HEK293 (cell line): Measurements from ENCODE around the gene ACAP2.

ENCODE experiments used
- CTCF ChIA-PET: fragments of 350-600 bp; formaldehyde crosslinking; extraction: SDS; loops from one replicate; lab custom pipeline; 2021; ENCODE audit warnings: antibody characterized with exemption; lab: Yijun Ruan, JAX
- POLR2A ChIA-PET: fragments of 300-600 bp; formaldehyde crosslinking; extraction: SDS; loops from one replicate; lab custom pipeline; 2020; ENCODE audit warnings: antibody characterized with exemption, inconsistent platforms; lab: Yijun Ruan, JAX
- H3K27ac ChIP-seq: fragments of 200-500 bp; sonication (Bioruptor generic); 2 replicates; pipeline ENCODE4 v1.5.1; 2014; ENCODE audit warnings: low read depth, low read length, control low read depth, inconsistent platforms; ENCODE audit errors: extremely low read depth
- H3K36me3 ChIP-seq, 2 experiments: fragments of 200-500 bp in 1 of 2; sonication (Bioruptor generic) in 1 of 2; 1 replicate in 1 of 2; 2 replicates in 1 of 2; pipeline ENCODE4 v1.5.1; 2014 to 2017; ENCODE audit warnings: inconsistent platforms in 2 of 2, low read length in 2 of 2; ENCODE audit not compliant: control insufficient read depth in 2 of 2, insufficient read depth in 1 of 2
- H3K4me1 ChIP-seq: fragments of 200-500 bp; sonication (Bioruptor generic); 2 replicates; pipeline ENCODE4 v1.5.1; 2014; ENCODE audit warnings: mild to moderate bottlenecking, low read length, inconsistent platforms; ENCODE audit not compliant: control insufficient read depth, insufficient read depth
- H3K4me3 ChIP-seq: 2 replicates; pipeline ENCODE4 v1.5.1; 2011; ENCODE audit warnings: low read depth, mild to moderate bottlenecking, control low read depth, low read length, moderate library complexity
- H3K9me3 ChIP-seq: fragments of 200-500 bp; sonication (Bioruptor generic); 2 replicates; pipeline ENCODE4 v1.5.1; 2014; ENCODE audit warnings: low read depth, low read length, inconsistent platforms; ENCODE audit not compliant: control insufficient read depth, insufficient read depth
- GLI4 ChIP-seq: fragments of 450-650 bp; formaldehyde crosslinking; IDR thresholded peaks from 2 replicates; pipeline ENCODE4 v1.5.1; 2016; ENCODE audit warnings: missing biosample characterization, missing genetic modification characterization
- HIC1 ChIP-seq: fragments of 450-650 bp; formaldehyde crosslinking; IDR thresholded peaks from 2 replicates; pipeline ENCODE4 v1.5.1; 2016; ENCODE audit warnings: missing biosample characterization, missing genetic modification characterization
- KLF10 ChIP-seq: fragments of 450-650 bp; IDR thresholded peaks from 2 replicates; pipeline ENCODE4 v1.5.1; 2018; ENCODE audit warnings: missing biosample characterization, mild to moderate bottlenecking, missing genetic modification characterization
- PRDM10 ChIP-seq: fragments of 450-650 bp; formaldehyde crosslinking; IDR thresholded peaks from 2 replicates; pipeline ENCODE4 v1.5.1; 2016; ENCODE audit warnings: missing biosample characterization, missing genetic modification characterization
- REPIN1 ChIP-seq: fragments of 450-650 bp; formaldehyde crosslinking; IDR thresholded peaks from 2 replicates; pipeline ENCODE4 v1.5.1; 2017; ENCODE audit warnings: missing biosample characterization, missing genetic modification characterization, low read depth
- SALL2 ChIP-seq: fragments of 450-650 bp; formaldehyde crosslinking; IDR thresholded peaks from 2 replicates; pipeline ENCODE4 v1.5.0; 2017; ENCODE audit warnings: missing biosample characterization, mild to moderate bottlenecking, missing genetic modification characterization, borderline replicate concordance
- ZFP3 ChIP-seq: fragments of 450-650 bp; formaldehyde crosslinking; IDR thresholded peaks from 2 replicates; pipeline ENCODE4 v1.5.1; 2016; ENCODE audit warnings: low read depth, missing biosample characterization, missing genetic modification characterization
- ZNF211 ChIP-seq: fragments of 450-650 bp; formaldehyde crosslinking; IDR thresholded peaks from 2 replicates; pipeline ENCODE4 v1.5.1; 2016; ENCODE audit warnings: low read depth, missing biosample characterization, missing genetic modification characterization
- ZNF214 ChIP-seq: fragments of 450-650 bp; formaldehyde crosslinking; IDR thresholded peaks from 2 replicates; pipeline ENCODE4 v1.5.1; 2017; ENCODE audit warnings: missing biosample characterization, mild to moderate bottlenecking, missing genetic modification characterization, borderline replicate concordance
- ZNF266 ChIP-seq: fragments of 450-650 bp; formaldehyde crosslinking; IDR thresholded peaks from 2 replicates; pipeline ENCODE4 v1.5.1; 2016; ENCODE audit warnings: missing biosample characterization, missing genetic modification characterization, low read depth
- ZNF292 ChIP-seq: fragments of 450-650 bp; formaldehyde crosslinking; IDR thresholded peaks from 2 replicates; pipeline ENCODE4 v1.5.1; 2016; ENCODE audit warnings: low read depth, missing biosample characterization, missing genetic modification characterization, borderline replicate concordance
- ZNF311 ChIP-seq: fragments of 450-650 bp; formaldehyde crosslinking; IDR thresholded peaks from 2 replicates; pipeline ENCODE4 v1.5.1; 2017; ENCODE audit warnings: missing biosample characterization, missing genetic modification characterization, borderline replicate concordance
- ZNF335 ChIP-seq: fragments of 450-650 bp; formaldehyde crosslinking; conservative IDR thresholded peaks from 2 replicates; pipeline ENCODE4 v1.5.1; 2016; ENCODE audit warnings: missing biosample characterization, missing genetic modification characterization
- ZNF37A ChIP-seq: fragments of 450-650 bp; IDR thresholded peaks from 2 replicates; pipeline ENCODE4 v1.5.1; 2018; ENCODE audit warnings: missing biosample characterization, missing genetic modification characterization
- ZNF473 ChIP-seq: fragments of 450-650 bp; formaldehyde crosslinking; IDR thresholded peaks from 2 replicates; pipeline ENCODE4 v1.5.1; 2017; ENCODE audit warnings: missing biosample characterization, missing genetic modification characterization
- ZNF48 ChIP-seq: fragments of 450-650 bp; formaldehyde crosslinking; IDR thresholded peaks from 2 replicates; pipeline ENCODE4 v1.5.1; 2016; ENCODE audit warnings: missing biosample characterization, missing genetic modification characterization
- ZNF501 ChIP-seq: fragments of 450-650 bp; formaldehyde crosslinking; IDR thresholded peaks from 2 replicates; pipeline ENCODE4 v1.5.1; 2016; ENCODE audit warnings: missing biosample characterization, missing genetic modification characterization
- ZNF514 ChIP-seq: fragments of 450-650 bp; formaldehyde crosslinking; IDR thresholded peaks from 2 replicates; pipeline ENCODE4 v1.5.1; 2016; ENCODE audit warnings: missing biosample characterization, missing genetic modification characterization
- ZNF555 ChIP-seq: fragments of 450-650 bp; formaldehyde crosslinking; conservative IDR thresholded peaks from 2 replicates; pipeline ENCODE4 v1.5.1; 2017; ENCODE audit warnings: missing biosample characterization, mild to moderate bottlenecking, missing genetic modification characterization, inconsistent platforms
- ZNF561 ChIP-seq: fragments of 450-650 bp; IDR thresholded peaks from 2 replicates; pipeline ENCODE4 v1.5.1; 2018; ENCODE audit warnings: missing biosample characterization, missing genetic modification characterization, borderline replicate concordance
- ZNF624 ChIP-seq: fragments of 450-650 bp; formaldehyde crosslinking; IDR thresholded peaks from 2 replicates; pipeline ENCODE4 v1.5.1; 2017; ENCODE audit warnings: missing biosample characterization, missing genetic modification characterization
- ZNF629 ChIP-seq: fragments of 450-650 bp; formaldehyde crosslinking; IDR thresholded peaks from 2 replicates; pipeline ENCODE4 v1.5.1; 2017; ENCODE audit warnings: missing biosample characterization, missing genetic modification characterization
- ZNF670 ChIP-seq: fragments of 450-650 bp; formaldehyde crosslinking; IDR thresholded peaks from 2 replicates; pipeline ENCODE4 v1.5.1; 2016; ENCODE audit warnings: missing biosample characterization, missing genetic modification characterization, low read depth
- ZNF792 ChIP-seq: fragments of 450-650 bp; formaldehyde crosslinking; IDR thresholded peaks from 2 replicates; pipeline ENCODE4 v1.5.1; 2016; ENCODE audit warnings: missing biosample characterization, missing genetic modification characterization
- ZXDB ChIP-seq: fragments of 450-650 bp; formaldehyde crosslinking; IDR thresholded peaks from 2 replicates; pipeline ENCODE4 v1.5.1; 2016; ENCODE audit warnings: missing biosample characterization, missing genetic modification characterization

The ACAP2 gene

GRCh38 chr3:195240939-195241338 lies 201.9 kb downstream of the ACAP2 start (continued):
- TF ChIP-seq ZNF335 (tag by site-specific recombination) (no peak), ZNF37A (no peak), GLI4 (no peak), ZNF624 (no peak), ZNF266 (tag by site-specific recombination) (no peak), KLF10 (no peak), ZNF211 (tag by site-specific recombination) (no peak), ZNF311 (no peak), ZNF670 (tag by site-specific recombination) (no peak), ZNF473 (no peak), SALL2 (tag by site-specific recombination) (no peak)

GRCh38 chr3:195240171-195240701 lies 202.6 kb downstream of the ACAP2 start:
- CTCF ChIA-PET: no interaction called here
- Histone ChIP-seq H3K27ac (no peak overlapping the region), H3K4me1 (no peaks in the 10 kb centered on the region), H3K36me3 (peaks cover 0 to 8% of the 10 kb centered on the region in 2 experiments; a peak in 1 of 3 replicates), H3K4me3 (no peak overlapping the region)
- POLR2A ChIA-PET: no interaction called here
- no peak for TF ChIP-seq ZXDB (tag by site-specific recombination)
- no peak for TF ChIP-seq ZNF792
- TF ChIP-seq ZNF292 (tag by site-specific recombination): no peak
- TF ChIP-seq ZNF48 (tag by site-specific recombination): no peak
- no peak for TF ChIP-seq ZNF555 (tag by site-specific recombination)
- TF ChIP-seq ZNF214: no peak
- no peak for TF ChIP-seq PRDM10 (tag by site-specific recombination)
- no peak for TF ChIP-seq REPIN1
- TF ChIP-seq HIC1 (tag by site-specific recombination): no peak
- no peak for TF ChIP-seq ZNF629 (tag by site-specific recombination)
- no peak for TF ChIP-seq ZNF501 (tag by site-specific recombination)
- no peak for TF ChIP-seq ZNF514 (tag by site-specific recombination)
- no peak for TF ChIP-seq ZNF561
- no peak for TF ChIP-seq ZFP3
- TF ChIP-seq, all 188 proteins: peak for 0
- H3K9me3 ChIP-seq: no peaks in the 10 kb centered on the region
